Thyroid gland (tissue), 4 donors: Measurements from ENCODE around the gene GNRHR. TPM values are rescaled to one million over a fixed set of nuclear protein-coding genes. Genes with fewer than 3 reads are reported as not detected.

ENCODE experiments used
- DNase-seq, 2 donors: peaks; one replicate each; pipeline ENCODE4 v3.0.0-alpha.2; 2019
- H3K27ac ChIP-seq, 3 donors: fragments of 200-600 bp; sonication (generic); 1 replicate in 2 of 3; 2 replicates in 1 of 3; pipeline ENCODE4 v1.5.1; 2016 to 2019; ENCODE audit warnings: mild to moderate bottlenecking in 1 of 3, moderate library complexity in 1 of 3
- H3K27me3 ChIP-seq: fragments of 200-600 bp; sonication (generic); one replicate; pipeline ENCODE4 v1.5.1; 2019
- H3K36me3 ChIP-seq, 2 donors: fragments of 200-600 bp; sonication (generic); one replicate each; pipeline ENCODE4 v1.5.1; 2016 to 2019
- H3K4me1 ChIP-seq, 2 donors: fragments of 200-600 bp; sonication (generic); one replicate each; pipeline ENCODE4 v1.5.1; 2017 to 2019
- H3K4me3 ChIP-seq, 3 donors: fragments of 200-600 bp; sonication (generic); replicated peaks in 1 of 3; 1 replicate in 2 of 3; 2 replicates in 1 of 3; pipeline ENCODE4 v1.5.1; 2016; ENCODE audit warnings: mild to moderate bottlenecking in 1 of 3
- H3K9me3 ChIP-seq: fragments of 200-600 bp; sonication (generic); one replicate; pipeline ENCODE4 v1.5.1; 2017
- POLR2A ChIP-seq, 2 donors: fragments of 450-650 bp; IDR thresholded peaks; one replicate each; pipeline ENCODE4 v1.6.1; 2017; ENCODE audit warnings: antibody characterized with exemption in 2 of 2, mild to moderate bottlenecking in 2 of 2, moderate library complexity in 1 of 2
- WGBS, 2 donors: methylation state at CpG; one replicate each; pipeline ENCODE4 v1.1.5; 2017; 5-methylcytosine and 5-hydroxymethylcytosine counted together
- intact Hi-C: fragments of 100-400 bp; cut with DNase I; formaldehyde crosslinking; loops from one replicate; pipeline ENCODE4 v1.15.1; 2023
- total RNA-seq, 4 donors: library from RNA; depleted of rRNA; stranded (reverse); fragments of >200 nt; gene quantifications; one replicate each; pipeline ENCODE4 v1.2.3, GENCODE V29; 2016
- TF ChIP-seq, protein P1 (sequence below), 6 experiments: fragments of 200-600 bp in 3 of 6; fragments of 450-650 bp in 3 of 6; sonication (generic) in 3 of 6; IDR thresholded peaks; one replicate each; pipeline ENCODE4 v1.5.1; 2016 to 2019; ENCODE audit warnings: antibody characterized with exemption in 6 of 6, mild to moderate bottlenecking in 2 of 6, inconsistent platforms in 1 of 6, moderate library complexity in 1 of 6

The GNRHR gene
- total RNA-seq, 4 donors from 2014 or later = not detected

DNA sequence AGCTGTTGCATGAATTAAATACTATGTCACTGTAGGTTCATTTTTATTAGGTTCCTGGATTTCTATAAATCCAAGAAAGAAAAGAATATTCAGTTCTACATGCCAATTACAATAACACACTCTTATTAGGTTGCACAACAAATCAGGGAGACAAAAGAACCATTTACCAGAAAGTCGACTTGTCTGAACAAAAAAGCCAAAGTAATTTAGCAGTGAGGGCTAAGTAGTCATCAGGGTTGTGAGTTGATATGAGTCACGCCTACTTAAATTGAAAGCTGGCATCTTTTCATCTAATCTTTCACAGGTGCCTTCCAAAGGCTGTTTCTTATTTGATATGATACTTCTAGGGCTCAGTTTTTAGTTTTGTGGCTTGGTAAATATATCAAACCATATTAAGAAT is 25.4 kb upstream of the GNRHR start:
- intact Hi-C loops = no loop called here
- H3K4me3 ChIP-seq = no peak overlapping the region
- no peaks in the 10 kb centered on the region for H3K4me1 ChIP-seq
- H3K27ac ChIP-seq = no peak overlapping the region
- TF ChIP-seq, protein P1, sequence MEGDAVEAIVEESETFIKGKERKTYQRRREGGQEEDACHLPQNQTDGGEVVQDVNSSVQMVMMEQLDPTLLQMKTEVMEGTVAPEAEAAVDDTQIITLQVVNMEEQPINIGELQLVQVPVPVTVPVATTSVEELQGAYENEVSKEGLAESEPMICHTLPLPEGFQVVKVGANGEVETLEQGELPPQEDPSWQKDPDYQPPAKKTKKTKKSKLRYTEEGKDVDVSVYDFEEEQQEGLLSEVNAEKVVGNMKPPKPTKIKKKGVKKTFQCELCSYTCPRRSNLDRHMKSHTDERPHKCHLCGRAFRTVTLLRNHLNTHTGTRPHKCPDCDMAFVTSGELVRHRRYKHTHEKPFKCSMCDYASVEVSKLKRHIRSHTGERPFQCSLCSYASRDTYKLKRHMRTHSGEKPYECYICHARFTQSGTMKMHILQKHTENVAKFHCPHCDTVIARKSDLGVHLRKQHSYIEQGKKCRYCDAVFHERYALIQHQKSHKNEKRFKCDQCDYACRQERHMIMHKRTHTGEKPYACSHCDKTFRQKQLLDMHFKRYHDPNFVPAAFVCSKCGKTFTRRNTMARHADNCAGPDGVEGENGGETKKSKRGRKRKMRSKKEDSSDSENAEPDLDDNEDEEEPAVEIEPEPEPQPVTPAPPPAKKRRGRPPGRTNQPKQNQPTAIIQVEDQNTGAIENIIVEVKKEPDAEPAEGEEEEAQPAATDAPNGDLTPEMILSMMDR (IDR thresholded peaks at IDR 0.05) = no peak
- no peak for TF ChIP-seq POLR2A (IDR thresholded peaks at IDR 0.05)
- H3K9me3 ChIP-seq = no peaks in the 10 kb centered on the region
- no peaks in the 10 kb centered on the region for H3K27me3 ChIP-seq
- DNase-seq = no peak
- no peaks in the 10 kb centered on the region for H3K36me3 ChIP-seq
- WGBS, 2 donors = 85 to 86% methylated on average over 2 of the region's 2 CpGs

DNA sequence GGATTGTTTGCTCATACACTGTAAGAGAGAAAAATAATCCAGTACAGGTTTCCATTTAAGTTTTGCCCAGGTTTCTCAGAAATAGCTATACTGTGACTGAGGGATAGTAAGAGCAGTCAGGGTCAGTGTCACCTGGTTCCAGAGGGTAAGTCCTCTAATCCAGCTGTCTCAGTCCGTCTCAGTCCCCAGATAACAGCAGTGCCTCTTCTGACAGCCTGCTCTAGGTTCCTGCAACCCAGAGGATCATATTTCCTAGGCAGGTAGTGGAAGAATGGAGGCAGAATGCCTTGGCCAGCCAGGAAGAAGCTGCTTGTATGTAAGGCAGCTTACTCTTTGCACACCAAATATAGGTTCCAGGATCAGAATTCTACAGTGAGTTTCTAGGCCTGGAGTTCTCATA is 22.6 kb upstream of the GNRHR start:
- no peaks in the 10 kb centered on the region for H3K9me3 ChIP-seq
- no peak overlapping the region for H3K27ac ChIP-seq
- H3K36me3 ChIP-seq = no peaks in the 10 kb centered on the region
- intact Hi-C loops = no loop called here
- H3K27me3 ChIP-seq = no peaks in the 10 kb centered on the region
- H3K4me1 ChIP-seq = no peaks in the 10 kb centered on the region
- TF ChIP-seq, protein P1 (IDR thresholded peaks at IDR 0.05) = no peak
- no peak for TF ChIP-seq POLR2A (IDR thresholded peaks at IDR 0.05)
- 61 to 75% methylated on average over 1 of the region's 1 CpG for WGBS, 2 donors
- no peak for DNase-seq
- no peak overlapping the region for H3K4me3 ChIP-seq

DNA sequence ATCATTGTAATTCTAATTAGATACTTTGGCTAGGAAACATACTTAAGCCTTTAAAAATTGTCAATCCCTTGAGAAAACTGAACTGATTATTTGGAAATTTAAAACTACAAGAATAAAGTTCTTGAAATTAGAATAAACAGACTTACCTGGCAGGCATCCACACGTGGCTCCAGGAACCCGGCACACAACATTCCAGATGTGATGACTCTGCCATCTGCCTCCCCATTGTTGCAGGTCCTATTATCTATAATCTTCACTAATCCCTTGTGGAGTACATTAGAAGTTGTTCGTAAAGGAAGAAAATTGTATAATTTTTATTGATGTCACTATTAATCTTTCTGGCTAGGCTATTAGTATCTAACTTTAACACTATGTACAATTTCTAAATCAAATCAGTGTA is 16.2 kb upstream of the GNRHR start:
- intact Hi-C loops = no loop called here

DNA sequence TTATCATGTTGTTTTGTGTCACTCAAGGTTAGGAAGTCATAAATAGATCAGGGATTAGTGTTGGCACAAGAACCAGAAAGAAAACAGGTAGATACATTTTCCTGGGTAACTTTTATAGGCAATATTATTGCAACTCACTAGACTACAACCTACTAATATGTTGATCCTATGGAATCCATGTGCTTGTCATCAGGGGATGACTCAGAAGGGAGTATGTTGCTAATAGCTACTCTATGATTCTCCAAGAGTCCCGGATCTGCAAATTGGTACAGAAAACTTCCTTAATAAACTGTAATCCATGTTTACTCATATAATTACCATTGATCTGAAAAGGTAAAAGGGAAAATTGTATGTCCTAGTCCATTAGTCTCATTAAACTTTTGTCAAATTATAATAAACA is 11.7 kb upstream of the GNRHR start:
- DNase-seq = no peak
- intact Hi-C loops = no loop called here
- H3K4me3 ChIP-seq = no peak overlapping the region
- no peaks in the 10 kb centered on the region for H3K27me3 ChIP-seq
- no peaks in the 10 kb centered on the region for H3K4me1 ChIP-seq
- no peak for TF ChIP-seq POLR2A (IDR thresholded peaks at IDR 0.05)
- TF ChIP-seq, protein P1 (IDR thresholded peaks at IDR 0.05) = no peak
- 93 to 95% methylated on average over 1 of the region's 1 CpG for WGBS, 2 donors
- H3K9me3 ChIP-seq = no peaks in the 10 kb centered on the region
- H3K27ac ChIP-seq = no peak overlapping the region
- no peaks in the 10 kb centered on the region for H3K36me3 ChIP-seq

More for the DNA sequence above, 16.2 kb upstream of the GNRHR start:
- Histone ChIP-seq H3K27ac (no peak overlapping the region), H3K4me1 (no peaks in the 10 kb centered on the region), H3K9me3 (no peaks in the 10 kb centered on the region), H3K4me3 (no peak overlapping the region), H3K36me3 (no peaks in the 10 kb centered on the region), H3K27me3 (no peaks in the 10 kb centered on the region)
- 62 to 66% methylated on average over 3 of the region's 3 CpGs for WGBS, 2 donors
- no peak for DNase-seq
- TF ChIP-seq, protein P1 (IDR thresholded peaks at IDR 0.05) = no peak
- TF ChIP-seq POLR2A (IDR thresholded peaks at IDR 0.05) = no peak

DNA sequence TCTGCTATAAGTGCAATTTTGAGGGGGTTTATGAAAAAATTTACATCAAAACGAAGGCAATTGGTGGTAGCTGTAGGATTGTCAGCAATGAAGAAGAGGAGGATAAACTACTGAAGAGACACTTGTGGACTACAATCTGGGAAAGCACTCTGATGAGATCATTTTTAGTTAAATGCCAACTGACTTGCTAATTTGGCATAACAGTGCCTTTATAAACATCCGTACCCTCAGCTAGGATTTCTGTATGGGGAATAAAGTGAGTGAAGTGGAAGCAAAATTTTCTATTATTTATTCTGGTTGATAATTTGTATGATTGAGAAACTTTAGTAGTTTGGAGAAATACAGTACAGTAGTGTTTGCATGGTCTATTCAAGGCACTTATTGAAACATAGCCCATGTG is 11.2 kb upstream of the GNRHR start:
- Histone ChIP-seq H3K27ac (no peak overlapping the region), H3K36me3 (no peaks in the 10 kb centered on the region), H3K9me3 (no peaks in the 10 kb centered on the region), H3K4me3 (no peak overlapping the region), H3K4me1 (no peaks in the 10 kb centered on the region), H3K27me3 (no peaks in the 10 kb centered on the region)
- no peak for DNase-seq
- intact Hi-C loops = no loop called here
- WGBS, 2 donors = 81 to 89% methylated on average over 2 of the region's 2 CpGs
- TF ChIP-seq, protein P1 (IDR thresholded peaks at IDR 0.05) = no peak
- no peak for TF ChIP-seq POLR2A (IDR thresholded peaks at IDR 0.05)
